Hepatocyte (in vitro differentiated cells): Measurements from ENCODE around the gene PLEKHG3. TPM values are rescaled to one million over a fixed set of nuclear protein-coding genes. Genes with fewer than 3 reads are reported as not detected.
A peak's percentile ranks its signal among the peaks of the same experiment; 100 is the strongest.

Source experiments
- DNase-seq: peaks from one replicate; pipeline ENCODE4 v3.0.0-alpha.2; 2016; ENCODE audit warnings: low spot score
- H2AFZ ChIP-seq: fragments of 200-600 bp; sonication (generic); 2 replicates; pipeline ENCODE4 v1.6.0; 2016; ENCODE audit warnings: antibody characterized with exemption, mild to moderate bottlenecking
- H3K27ac ChIP-seq: fragments of 200-600 bp; sonication (generic); 2 replicates; pipeline ENCODE4 v1.5.1; 2016; ENCODE audit warnings: mild to moderate bottlenecking
- H3K27me3 ChIP-seq: fragments of 200-600 bp; sonication (generic); 2 replicates; pipeline ENCODE4 v1.6.1; 2016
- H3K36me3 ChIP-seq: fragments of 200-600 bp; sonication (generic); replicated peaks from 2 replicates; pipeline ENCODE4 v1.5.1; 2016; ENCODE audit warnings: low read depth; ENCODE audit not compliant: insufficient read depth
- H3K4me1 ChIP-seq: fragments of 200-600 bp; sonication (generic); 2 replicates; pipeline ENCODE4 v1.5.1; 2016; ENCODE audit warnings: mild to moderate bottlenecking, moderate library complexity; ENCODE audit not compliant: insufficient read depth
- H3K4me2 ChIP-seq: fragments of 200-600 bp; sonication (generic); 2 replicates; pipeline ENCODE4 v1.6.0; 2016
- H3K4me3 ChIP-seq: fragments of 200-600 bp; sonication (generic); 2 replicates; pipeline ENCODE4 v1.5.1; 2016; ENCODE audit warnings: mild to moderate bottlenecking
- H3K79me2 ChIP-seq: fragments of 200-600 bp; sonication (generic); 2 replicates; pipeline ENCODE4 v1.6.0; 2017; ENCODE audit warnings: mild to moderate bottlenecking
- H3K9me2 ChIP-seq: fragments of 200-600 bp; sonication (generic); replicated peaks from 2 replicates; pipeline ENCODE4 v1.6.0; 2017; ENCODE audit warnings: mild to moderate bottlenecking; ENCODE audit not compliant: insufficient read depth
- H3K9me3 ChIP-seq: fragments of 200-600 bp; sonication (generic); 2 replicates; pipeline ENCODE4 v1.5.1; 2016; ENCODE audit warnings: low read depth, mild to moderate bottlenecking
- H4K20me1 ChIP-seq: fragments of 200-600 bp; sonication (generic); 2 replicates; pipeline ENCODE4 v1.6.0; 2016; ENCODE audit warnings: mild to moderate bottlenecking; ENCODE audit not compliant: insufficient read depth, poor library complexity, severe bottlenecking
- CTCF ChIP-seq: fragments of 200-600 bp; sonication (generic); IDR thresholded peaks from 2 replicates; pipeline ENCODE4 v1.5.1; 2016; ENCODE audit warnings: antibody characterized with exemption, mild to moderate bottlenecking; ENCODE audit not compliant: poor library complexity
- EZH2 ChIP-seq: fragments of 200-600 bp; sonication (generic); IDR thresholded peaks from 2 replicates; pipeline ENCODE4 v1.6.1; 2016; ENCODE audit warnings: antibody characterized with exemption, mild to moderate bottlenecking, borderline replicate concordance
- EZH2phosphoT487 ChIP-seq: fragments of 200-600 bp; sonication (generic); IDR thresholded peaks from one replicate; pipeline ENCODE4 v1.6.1; 2018; ENCODE audit warnings: antibody characterized with exemption, mild to moderate bottlenecking, low read depth, moderate library complexity; ENCODE audit not compliant: unreplicated experiment, severe bottlenecking
- WGBS: methylation state at CpG from one replicate; pipeline ENCODE4 v1.1.6; 2016; ENCODE audit warnings: low lambda C conversion rate; ENCODE audit errors: missing lambda C conversion rate; 5-methylcytosine and 5-hydroxymethylcytosine counted together
- polyA plus RNA-seq: library from polyadenylated mRNA; unstranded; fragments of >200 nt; fragmentation: Nextera tagmentation; extraction: Ambion mirVana; gene quantifications from 2 replicates; pipeline ENCODE4 v1.2.1, GENCODE V29; 2016
- total RNA-seq: library from RNA; depleted of rRNA; stranded (reverse); fragments of >200 nt; gene quantifications from 2 replicates; pipeline ENCODE4 v1.2.3, GENCODE V29; 2014

The PLEKHG3 gene
- total and polyA plus RNA-seq, 2 experiments from 2014 or later: 42.7 to 54.2 TPM

- Histone ChIP-seq H3K9me2 (no peaks in the 10 kb centered on the region), H4K20me1 (no peaks in the 10 kb centered on the region), H3K4me2 (peak overlapping the region; percentile 26), H3K27ac (peak overlapping the region; percentile 94), H3K9me3 (no peaks in the 10 kb centered on the region), H3K36me3 (no peaks in the 10 kb centered on the region), H3K4me1 (peaks cover 71% of the 10 kb centered on the region), H2AFZ (no peak overlapping the region), H3K4me3 (no peak overlapping the region), H3K27me3 (no peaks in the 10 kb centered on the region), H3K79me2 (peaks cover 95% of the 10 kb centered on the region)
- no peak for DNase-seq
- WGBS: 80% methylated on average over 1 of the region's 1 CpG
- TF ChIP-seq EZH2 (no peak), EZH2phosphoT487 (no peak), CTCF (no peak)
These were observed 20.3 kb downstream of the PLEKHG3 start for GRCh38 chr14:64724578-64724930.

- peak overlapping the region; percentile 26 for H3K4me2 ChIP-seq
These were observed 21.1 kb downstream of the PLEKHG3 start for GRCh38 chr14:64725261-64725815.

GRCh38 chr14:64725879-64726584, 21.8 kb downstream of the PLEKHG3 start:
- TF ChIP-seq EZH2phosphoT487 (no peak), CTCF (no peak), EZH2 (no peak)
- Histone ChIP-seq H3K4me1 (peaks cover 56% of the 10 kb centered on the region), H3K36me3 (no peaks in the 10 kb centered on the region), H3K4me3 (no peak overlapping the region), H4K20me1 (no peaks in the 10 kb centered on the region), H3K9me3 (no peaks in the 10 kb centered on the region), H3K27ac (peak overlapping the region; percentile 94), H3K27me3 (no peaks in the 10 kb centered on the region), H3K79me2 (peaks cover 88% of the 10 kb centered on the region), H3K4me2 (peak overlapping the region; percentile 26), H2AFZ (no peak overlapping the region), H3K9me2 (no peaks in the 10 kb centered on the region)
- WGBS: 80% methylated on average over 6 of the region's 6 CpGs
- no peak for DNase-seq

More at GRCh38 chr14:64725261-64725815, 21.1 kb downstream of the PLEKHG3 start:
- H4K20me1 ChIP-seq: no peaks in the 10 kb centered on the region
- no peak overlapping the region for H3K4me3 ChIP-seq
- no peaks in the 10 kb centered on the region for H3K9me3 ChIP-seq
- no peak for TF ChIP-seq EZH2
- TF ChIP-seq CTCF: no peak
- no peak for TF ChIP-seq EZH2phosphoT487
- H2AFZ ChIP-seq: no peak overlapping the region
- DNase-seq: no peak
- H3K79me2 ChIP-seq: peaks cover 93% of the 10 kb centered on the region
- peaks cover 63% of the 10 kb centered on the region for H3K4me1 ChIP-seq
- H3K36me3 ChIP-seq: no peaks in the 10 kb centered on the region
- 27% methylated on average over 3 of the region's 3 CpGs for WGBS
- H3K27me3 ChIP-seq: no peaks in the 10 kb centered on the region
- H3K9me2 ChIP-seq: no peaks in the 10 kb centered on the region
- peak overlapping the region; percentile 94 for H3K27ac ChIP-seq
